Hepatic stellate cell (primary cell): ENCODE data around the gene ZFHX3.
A peak's percentile ranks its signal among the peaks of the same experiment; 100 is the strongest.

Experiments used
- DNase-seq: peaks from one replicate; pipeline ENCODE4 v3.0.0; 2011; ENCODE audit warnings: low spot score

The ZFHX3 gene

GRCh38 chr16:72927199-72928089 lies 120.5 kb downstream of the ZFHX3 start:
- DNase-seq: no peak

GRCh38 chr16:72926177-72927070 lies 121.5 kb downstream of the ZFHX3 start:
- DNase-seq: no peak

- DNase-seq: no peak
These were observed 122.3 kb downstream of the ZFHX3 start for GRCh38 chr16:72925631-72925979.

- DNase-seq: no peak
These were observed 122.8 kb downstream of the ZFHX3 start for GRCh38 chr16:72924927-72925630.

- no peak for DNase-seq
These were observed 123.4 kb downstream of the ZFHX3 start for GRCh38 chr16:72924537-72924926.

GRCh38 chr16:72923757-72924156 lies 124.2 kb downstream of the ZFHX3 start:
- no peak for DNase-seq

GRCh38 chr16:72922714-72923113 lies 125.2 kb downstream of the ZFHX3 start:
- DNase-seq: no peak

- DNase-seq: peak; percentile 71
These were observed 126.3 kb downstream of the ZFHX3 start for GRCh38 chr16:72921620-72922019.

GRCh38 chr16:72921106-72921505 lies 126.8 kb downstream of the ZFHX3 start:
- no peak for DNase-seq

GRCh38 chr16:72917051-72917450 lies 130.9 kb downstream of the ZFHX3 start:
- no peak for DNase-seq

- DNase-seq: no peak
These were observed 132.6 kb downstream of the ZFHX3 start for GRCh38 chr16:72915331-72915730.

- no peak for DNase-seq
These were observed 134.4 kb downstream of the ZFHX3 start for GRCh38 chr16:72913551-72913950.

GRCh38 chr16:72911971-72912370 lies 136.0 kb downstream of the ZFHX3 start:
- DNase-seq: no peak

GRCh38 chr16:72910875-72911274 lies 137.1 kb downstream of the ZFHX3 start:
- DNase-seq: no peak

- DNase-seq: no peak
These were observed 137.5 kb downstream of the ZFHX3 start for GRCh38 chr16:72910381-72910780.

GRCh38 chr16:72909196-72909595 lies 138.7 kb downstream of the ZFHX3 start:
- no peak for DNase-seq

- no peak for DNase-seq
These were observed 139.4 kb downstream of the ZFHX3 start for GRCh38 chr16:72908362-72909167.

- peak; percentile 37 for DNase-seq
These were observed 142.3 kb downstream of the ZFHX3 start for GRCh38 chr16:72905581-72905980.

- DNase-seq: no peak
These were observed 144.8 kb downstream of the ZFHX3 start for GRCh38 chr16:72903176-72903575.

GRCh38 chr16:72902206-72902605 lies 145.7 kb downstream of the ZFHX3 start:
- DNase-seq: no peak

GRCh38 chr16:72901000-72901627 lies 146.8 kb downstream of the ZFHX3 start:
- DNase-seq: no peak
